Endodermal cell (in vitro differentiated cells): ENCODE results near the gene NEK9. TPM values are rescaled to one million over a fixed set of nuclear protein-coding genes. Genes with fewer than 3 reads are reported as not detected.

ENCODE experiments used
- DNase-seq: peaks from one replicate; pipeline ENCODE4 v3.0.0-alpha.2; 2017
- H3K27ac ChIP-seq: 2 replicates; pipeline ENCODE4 v1.5.1; 2013; ENCODE audit warnings: mild to moderate bottlenecking, low read depth, low read length, moderate library complexity
- H3K27me3 ChIP-seq: 2 replicates; pipeline ENCODE4 v1.6.1; 2013; ENCODE audit warnings: mild to moderate bottlenecking, low read length, moderate library complexity; ENCODE audit not compliant: insufficient read depth, control insufficient read depth, poor library complexity, severe bottlenecking
- H3K36me3 ChIP-seq: 2 replicates; pipeline ENCODE4 v1.7.0; 2013; ENCODE audit warnings: mild to moderate bottlenecking, low read length, moderate library complexity; ENCODE audit not compliant: control insufficient read depth, insufficient read depth
- H3K4me1 ChIP-seq: one replicate; pipeline ENCODE4 v1.7.0; 2013; ENCODE audit warnings: low read length; ENCODE audit not compliant: control insufficient read depth, insufficient read depth
- H3K4me3 ChIP-seq: 2 replicates; pipeline ENCODE4 v1.5.1; 2013; ENCODE audit warnings: mild to moderate bottlenecking, low read length, moderate library complexity
- H3K9ac ChIP-seq: 2 replicates; pipeline ENCODE4 v1.6.1; 2013; ENCODE audit warnings: mild to moderate bottlenecking, low read length, moderate library complexity; ENCODE audit not compliant: poor library complexity, severe bottlenecking; ENCODE audit errors: extremely low read depth
- H3K9me3 ChIP-seq: 2 replicates; pipeline ENCODE4 v1.6.1; 2013; ENCODE audit warnings: mild to moderate bottlenecking, low read length, moderate library complexity; ENCODE audit not compliant: control insufficient read depth
- H3K27ac Mint-ChIP-seq: 2 replicates; pipeline ENCODE4 v1.8.0; 2020; ENCODE audit warnings: mixed read lengths
- H3K27me3 Mint-ChIP-seq: 2 replicates; pipeline ENCODE4 v1.8.0; 2021; ENCODE audit warnings: mild to moderate bottlenecking, mixed read lengths; ENCODE audit not compliant: insufficient read depth
- H3K36me3 Mint-ChIP-seq: 2 replicates; pipeline ENCODE4 v1.8.0; 2020; ENCODE audit warnings: low read depth, mixed read lengths
- H3K4me1 Mint-ChIP-seq: 2 replicates; pipeline ENCODE4 v1.8.0; 2020; ENCODE audit warnings: mixed read lengths
- H3K4me3 Mint-ChIP-seq: 2 replicates; pipeline ENCODE4 v1.8.0; 2020; ENCODE audit warnings: mild to moderate bottlenecking, moderate library complexity, mixed read lengths
- H3K9me3 Mint-ChIP-seq: 2 replicates; pipeline ENCODE4 v1.8.0; 2020; ENCODE audit warnings: mild to moderate bottlenecking, mixed read lengths
- CTCF ChIP-seq: fragments of 200-600 bp; sonication (generic); conservative IDR thresholded peaks from 2 replicates; pipeline ENCODE4 v1.5.0; 2021; ENCODE audit warnings: antibody characterized with exemption, mild to moderate bottlenecking
- WGBS, 2 experiments: methylation state at CpG; one replicate each; pipeline versions ENCODE4 v1.1.5 to v1.1.7; 2013; ENCODE audit warnings: missing lambda C conversion rate in 2 of 2, mixed read lengths in 1 of 2; ENCODE audit not compliant: insufficient coverage in 1 of 2, insufficient read length in 1 of 2; 5-methylcytosine and 5-hydroxymethylcytosine counted together
- total RNA-seq, 2 donors: library from RNA; stranded (reverse); fragmentation: NEBNext Ultra II Directional in 1 of 2; extraction: Animal tissue kit (Norgen Biotek cat#: 25700) in 1 of 2; gene quantifications; 2 replicates in 1 of 2; 3 replicates in 1 of 2; pipeline ENCODE4 v1.2.1, GENCODE V29; 2021

The NEK9 gene
- total RNA-seq, 2 donors from 2014 or later = 74.1 to 97.5 TPM

DNA sequence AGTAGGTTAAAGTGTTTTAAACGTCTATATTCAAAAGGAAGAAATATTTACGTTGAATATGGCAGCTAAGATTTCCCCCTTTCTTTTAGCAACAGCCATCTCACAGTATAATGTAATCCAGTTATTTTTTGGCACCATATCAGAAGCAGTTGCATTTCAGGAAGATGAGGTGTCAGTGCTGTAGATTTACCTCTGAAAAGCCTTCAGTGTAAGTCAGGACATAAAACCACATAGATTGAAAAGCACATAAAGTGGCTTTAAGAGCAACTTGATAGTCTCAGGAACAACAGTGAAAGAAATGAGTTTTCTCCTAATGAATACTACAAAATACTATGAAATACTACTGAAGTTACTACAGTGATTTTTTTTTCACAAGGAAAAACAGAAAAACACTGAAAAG, 82.5 kb downstream of the NEK9 start:
- Mint-ChIP-seq H3K27me3 (no peaks in the 10 kb centered on the region), H3K9me3 (no peaks in the 10 kb centered on the region), H3K4me1 (peaks cover 3% of the 10 kb centered on the region), H3K4me3 (no peak overlapping the region), H3K36me3 (peaks cover 14% of the 10 kb centered on the region), H3K27ac (no peak overlapping the region)
- no peak for TF ChIP-seq CTCF
- 80% methylated on average over 2 of the region's 2 CpGs; no CpG with 5 or more reads in 1 of the 2 experiments for WGBS, 2 experiments
- Histone ChIP-seq H3K4me1 (no peaks in the 10 kb centered on the region), H3K27me3 (no peaks in the 10 kb centered on the region), H3K9ac (no peak overlapping the region), H3K36me3 (peaks cover 4% of the 10 kb centered on the region), H3K9me3 (no peaks in the 10 kb centered on the region), H3K4me3 (no peak overlapping the region), H3K27ac (no peak overlapping the region)
- DNase-seq = no peak

DNA sequence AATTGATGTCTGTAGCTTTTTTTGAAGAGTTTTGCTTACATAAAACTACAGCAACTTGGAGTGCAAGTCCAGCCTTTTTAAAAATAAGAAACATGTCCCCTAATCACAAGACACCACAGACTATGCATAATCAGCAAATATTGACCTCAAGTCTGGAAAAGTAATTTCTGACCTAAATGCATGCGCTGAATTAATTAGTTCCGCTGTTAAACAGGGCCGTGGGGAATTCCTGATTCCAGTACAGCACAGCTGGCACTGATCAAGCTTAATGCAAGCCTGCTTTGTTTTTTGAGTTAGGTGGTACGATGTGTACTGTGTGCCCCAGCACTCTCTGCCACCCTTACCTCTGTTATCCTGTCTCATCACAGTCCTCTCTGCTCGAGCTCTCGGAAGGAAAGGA, 84.8 kb downstream of the NEK9 start:
- Histone ChIP-seq H3K27ac (no peak overlapping the region), H3K9ac (no peak overlapping the region), H3K4me1 (no peaks in the 10 kb centered on the region), H3K9me3 (no peaks in the 10 kb centered on the region), H3K27me3 (no peaks in the 10 kb centered on the region), H3K36me3 (peaks cover 16% of the 10 kb centered on the region), H3K4me3 (no peak overlapping the region)
- DNase-seq = no peak
- no peak overlapping the region for H3K4me3 Mint-ChIP-seq
- peaks cover 3% of the 10 kb centered on the region for H3K4me1 Mint-ChIP-seq
- 86 to 95% methylated on average over 2 to 6 of the region's 6 CpGs for WGBS, 2 experiments
- H3K27me3 Mint-ChIP-seq = no peaks in the 10 kb centered on the region
- TF ChIP-seq CTCF = no peak
- H3K36me3 Mint-ChIP-seq = peaks cover 26% of the 10 kb centered on the region
- H3K27ac Mint-ChIP-seq = no peak overlapping the region
- H3K9me3 Mint-ChIP-seq = no peaks in the 10 kb centered on the region

DNA sequence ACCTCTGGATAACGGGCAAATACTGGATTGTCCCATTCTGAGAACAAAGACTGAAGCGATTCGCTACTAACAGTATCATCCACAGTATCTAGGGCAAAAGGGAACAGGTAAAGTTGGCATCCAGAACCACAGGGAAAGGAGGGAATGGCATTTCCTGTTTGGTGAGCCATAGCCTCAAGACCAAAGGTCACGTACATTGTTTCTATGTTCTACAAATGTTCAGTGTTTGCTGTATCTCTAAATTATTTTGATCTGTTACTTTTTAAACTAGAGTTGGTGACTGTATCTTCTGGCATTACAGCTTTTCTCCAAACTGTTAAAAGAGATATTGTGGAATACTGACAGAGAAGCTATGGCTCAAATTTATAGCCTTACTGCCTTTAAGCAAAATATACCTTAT, 85.2 kb downstream of the NEK9 start:
- Histone ChIP-seq H3K27me3 (no peaks in the 10 kb centered on the region), H3K9me3 (no peaks in the 10 kb centered on the region), H3K27ac (no peak overlapping the region), H3K4me3 (no peak overlapping the region), H3K36me3 (peaks cover 21% of the 10 kb centered on the region), H3K9ac (no peak overlapping the region), H3K4me1 (no peaks in the 10 kb centered on the region)
- no peak for TF ChIP-seq CTCF
- H3K27ac Mint-ChIP-seq = no peak overlapping the region
- no peak for DNase-seq
- H3K4me1 Mint-ChIP-seq = peaks cover 3% of the 10 kb centered on the region
- H3K27me3 Mint-ChIP-seq = no peaks in the 10 kb centered on the region
- no peak overlapping the region for H3K4me3 Mint-ChIP-seq
- no peaks in the 10 kb centered on the region for H3K9me3 Mint-ChIP-seq
- WGBS, 2 experiments = 96 to 100% methylated on average over 4 of the region's 4 CpGs
- peaks cover 30% of the 10 kb centered on the region for H3K36me3 Mint-ChIP-seq
